Stimulated activated naive CD8-positive, alpha-beta T cell treated with anti-CD3 and anti-CD28 coated beads, Interleukin-15, amount 100 ng/mL, for 72 hours (primary cell): ENCODE results near the gene CD160.
"Not testable (repeated sequence)": the region's sequence is repeated elsewhere in the genome, so short reads cannot be mapped to it uniquely, and the experiment has no call there.

Experiments used
- ATAC-seq: fragments of 150-1000 bp; cut with Tn5 transposase; 2 replicates; pipeline ENCODE4 v1.10.0; 2021; ENCODE audit warnings: mild to moderate bottlenecking, moderate library complexity
- DNase-seq, 2 donors: peaks; one replicate each; pipeline ENCODE4 v3.0.0; 2021 to 2022
- H3K27ac Mint-ChIP-seq, 2 donors: one replicate each; pipeline ENCODE4 v1.8.0; 2022; ENCODE audit warnings: mild to moderate bottlenecking in 2 of 2, mixed read lengths in 2 of 2, moderate library complexity in 2 of 2
- H3K27me3 Mint-ChIP-seq: one replicate; pipeline ENCODE4 v1.8.0; 2022; ENCODE audit warnings: mixed read lengths
- H3K4me1 Mint-ChIP-seq: one replicate; pipeline ENCODE4 v1.8.0; 2022; ENCODE audit warnings: mild to moderate bottlenecking, mixed read lengths
- H3K4me3 Mint-ChIP-seq, 2 donors: one replicate each; pipeline ENCODE4 v1.8.0; 2022; ENCODE audit warnings: mild to moderate bottlenecking in 2 of 2, mixed read lengths in 2 of 2, moderate library complexity in 1 of 2
- H3K9me3 Mint-ChIP-seq, 2 donors: one replicate each; pipeline ENCODE4 v1.8.0; 2022; ENCODE audit warnings: mixed read lengths in 2 of 2

CD160 gene

DNA sequence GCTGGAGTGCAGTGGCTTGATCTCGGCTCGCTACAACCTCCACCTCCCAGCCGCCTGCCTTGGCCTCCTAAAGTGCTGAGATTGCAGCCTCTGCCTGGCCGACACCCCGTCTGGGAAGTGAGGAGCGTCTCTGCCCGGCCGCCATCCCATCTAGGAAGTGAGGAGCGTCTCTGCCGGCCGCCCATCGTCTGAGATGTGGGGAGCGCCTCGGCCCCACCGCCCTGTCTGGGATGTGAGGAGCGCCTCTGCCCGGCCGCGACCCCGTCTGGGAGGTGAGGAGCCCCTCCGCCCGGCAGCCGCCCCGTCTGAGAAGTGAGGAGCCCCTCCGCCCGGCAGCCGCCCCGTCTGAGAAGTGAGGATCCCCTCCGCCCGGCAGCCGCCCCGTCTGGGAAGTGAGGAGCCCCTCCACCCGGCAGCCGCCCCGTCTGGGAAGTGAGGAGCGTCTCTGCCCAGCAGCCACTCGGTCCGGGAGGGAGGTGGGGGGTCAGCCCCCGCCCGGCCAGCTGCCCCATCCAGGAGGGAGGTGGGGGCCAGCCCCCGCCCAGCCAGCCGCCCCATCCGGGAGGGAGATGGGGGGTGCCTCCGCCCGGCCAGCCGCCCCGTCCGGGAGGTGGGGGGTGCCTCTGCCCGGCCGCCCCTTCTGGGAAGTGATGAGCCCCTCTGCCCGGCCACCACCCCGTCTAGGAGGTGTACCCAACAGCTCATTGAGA is 45.1 kb downstream of the CD160 start:
- not testable (repeated sequence) for H3K4me3 Mint-ChIP-seq, H3K4me1 Mint-ChIP-seq, H3K9me3 Mint-ChIP-seq, ATAC-seq, DNase-seq, H3K27me3 Mint-ChIP-seq
- H3K27ac Mint-ChIP-seq = peak overlapping the region in 1 of 2 donors; percentile 83

DNA sequence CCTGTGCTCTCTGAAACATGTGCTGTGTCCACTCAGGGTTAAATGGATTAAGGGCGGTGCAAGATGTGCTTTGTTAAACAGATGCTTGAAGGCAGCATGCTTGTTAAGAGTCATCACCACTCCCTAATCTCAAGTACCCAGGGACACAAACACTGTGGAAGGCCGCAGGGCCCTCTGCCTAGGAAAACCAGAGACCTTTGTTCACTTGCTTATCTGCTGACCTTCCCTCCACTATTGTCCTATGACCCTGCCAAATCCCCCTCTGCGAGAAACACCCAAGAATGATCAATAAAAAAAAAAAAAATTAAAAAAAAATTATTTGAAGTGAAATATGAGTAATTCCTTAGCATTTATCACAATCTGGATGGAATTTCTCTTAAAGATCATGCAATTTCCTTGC is 45.8 kb downstream of the CD160 start:
- ATAC-seq, H3K27ac Mint-ChIP-seq: not testable (repeated sequence)

DNA sequence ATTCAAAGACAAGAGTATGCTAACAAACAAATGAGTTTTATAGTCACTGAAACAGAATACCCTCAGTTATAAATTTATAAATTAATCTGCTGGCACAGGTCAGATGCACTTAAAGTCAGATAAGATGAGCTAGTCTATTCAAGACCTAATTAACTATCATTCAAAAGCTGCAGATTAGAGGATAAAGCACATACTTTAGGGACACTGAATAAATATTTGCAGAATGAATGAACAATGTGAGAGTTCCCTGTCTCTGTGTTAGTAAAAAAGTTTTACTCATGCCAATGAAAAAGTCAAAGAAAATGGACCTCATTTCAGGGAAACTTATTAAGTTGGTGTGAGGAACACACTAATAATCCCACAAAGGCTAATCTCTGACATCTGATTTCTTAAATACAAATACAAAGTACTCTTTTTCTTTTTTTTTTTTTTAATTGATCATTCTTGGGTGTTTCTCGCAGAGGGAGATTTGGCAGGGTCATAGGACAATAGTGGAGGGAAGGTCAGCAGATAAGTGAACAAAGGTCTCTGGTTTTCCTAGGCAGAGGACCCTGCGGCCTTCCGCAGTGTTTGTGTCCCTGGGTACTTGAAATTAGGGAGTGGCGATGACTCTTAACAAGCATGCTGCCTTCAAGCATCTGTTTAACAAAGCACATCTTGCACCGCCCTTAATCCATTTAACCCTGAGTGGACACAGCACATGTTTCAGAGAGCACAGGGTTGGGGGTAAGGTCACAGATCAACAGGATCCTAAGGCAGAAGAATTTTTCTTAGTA is 46.5 kb downstream of the CD160 start:
- H3K4me3 Mint-ChIP-seq, H3K9me3 Mint-ChIP-seq, DNase-seq, H3K4me1 Mint-ChIP-seq, H3K27ac Mint-ChIP-seq, ATAC-seq, H3K27me3 Mint-ChIP-seq: not testable (repeated sequence)

More for the DNA sequence above, 45.8 kb downstream of the CD160 start:
- not testable (repeated sequence) for H3K27me3 Mint-ChIP-seq, H3K4me1 Mint-ChIP-seq, H3K9me3 Mint-ChIP-seq, DNase-seq, H3K4me3 Mint-ChIP-seq

DNA sequence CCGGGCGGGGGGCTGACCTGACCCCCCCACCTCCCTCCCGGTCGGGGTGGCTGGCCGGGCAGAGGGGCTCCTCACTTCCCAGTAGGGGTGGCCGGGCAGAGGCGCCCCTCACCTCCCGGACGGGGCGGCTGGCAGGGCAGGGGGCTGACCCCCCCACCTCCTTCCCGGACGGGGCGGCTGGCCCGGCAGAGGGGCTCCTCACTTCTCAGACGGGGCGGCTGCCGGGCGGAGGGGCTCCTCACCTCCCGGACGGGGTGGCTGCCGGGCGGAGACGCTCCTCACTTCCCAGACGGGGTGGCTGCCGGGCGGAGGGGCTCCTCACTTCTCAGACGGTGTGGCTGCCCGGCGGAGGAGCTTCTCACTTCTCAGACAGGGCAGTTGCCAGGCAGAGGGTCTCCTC is 47.6 kb downstream of the CD160 start:
- not testable (repeated sequence) for H3K27ac Mint-ChIP-seq, H3K4me3 Mint-ChIP-seq, H3K9me3 Mint-ChIP-seq, DNase-seq, ATAC-seq, H3K27me3 Mint-ChIP-seq
- H3K4me1 Mint-ChIP-seq = peaks cover 10% of the 10 kb centered on the region

DNA sequence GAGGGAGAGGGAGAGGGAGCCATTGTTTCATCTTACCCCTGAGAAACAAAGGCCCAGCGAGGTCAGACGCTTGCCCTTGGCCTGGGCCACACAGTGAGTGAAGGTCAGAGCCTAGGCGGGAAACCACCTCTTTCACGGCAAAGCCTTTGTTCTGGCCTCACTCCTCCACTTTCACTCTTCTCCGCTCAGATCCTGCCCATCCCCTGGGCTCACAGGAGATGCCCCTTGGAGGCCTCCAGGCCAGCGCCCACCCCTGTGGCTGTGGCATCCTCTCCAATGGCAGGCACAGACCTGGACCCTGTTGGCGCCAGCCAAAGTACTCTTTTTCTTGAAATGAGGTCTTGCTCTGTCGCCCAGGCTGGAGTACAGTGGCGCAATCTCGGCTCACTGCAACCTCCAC is 48.7 kb downstream of the CD160 start:
- not testable (repeated sequence) for ATAC-seq, H3K27ac Mint-ChIP-seq

DNA sequence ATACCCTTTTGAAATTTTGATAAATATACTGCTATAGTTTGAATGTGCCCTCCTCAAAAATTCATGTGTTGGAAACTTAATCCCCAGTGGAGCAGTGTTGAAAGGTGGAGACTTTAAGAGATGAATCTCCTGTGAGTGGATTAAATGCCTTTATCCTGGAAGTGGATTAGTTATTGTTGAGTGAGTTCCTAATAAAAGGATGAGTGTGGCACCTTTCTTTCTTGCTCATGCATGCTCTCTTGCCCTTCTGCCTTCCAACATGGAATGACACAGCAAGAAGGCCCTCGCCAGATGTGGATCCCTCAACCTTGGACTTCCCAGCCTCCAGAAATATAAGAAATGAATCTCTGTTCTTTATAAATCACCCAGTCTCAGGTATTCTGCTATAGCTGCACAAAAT is 51.8 kb downstream of the CD160 start:
- H3K27me3 Mint-ChIP-seq = no peaks in the 10 kb centered on the region
- no peak for DNase-seq
- H3K9me3 Mint-ChIP-seq = no peaks in the 10 kb centered on the region
- no peak for ATAC-seq
- peaks cover 37% of the 10 kb centered on the region for H3K4me1 Mint-ChIP-seq
- H3K27ac Mint-ChIP-seq = peak overlapping the region in 1 of 2 donors; percentile 6
- no peak overlapping the region for H3K4me3 Mint-ChIP-seq

More for the DNA sequence above, 48.7 kb downstream of the CD160 start:
- peaks cover 21% of the 10 kb centered on the region for H3K4me1 Mint-ChIP-seq
- not testable (repeated sequence) for H3K4me3 Mint-ChIP-seq, DNase-seq, H3K9me3 Mint-ChIP-seq, H3K27me3 Mint-ChIP-seq

DNA sequence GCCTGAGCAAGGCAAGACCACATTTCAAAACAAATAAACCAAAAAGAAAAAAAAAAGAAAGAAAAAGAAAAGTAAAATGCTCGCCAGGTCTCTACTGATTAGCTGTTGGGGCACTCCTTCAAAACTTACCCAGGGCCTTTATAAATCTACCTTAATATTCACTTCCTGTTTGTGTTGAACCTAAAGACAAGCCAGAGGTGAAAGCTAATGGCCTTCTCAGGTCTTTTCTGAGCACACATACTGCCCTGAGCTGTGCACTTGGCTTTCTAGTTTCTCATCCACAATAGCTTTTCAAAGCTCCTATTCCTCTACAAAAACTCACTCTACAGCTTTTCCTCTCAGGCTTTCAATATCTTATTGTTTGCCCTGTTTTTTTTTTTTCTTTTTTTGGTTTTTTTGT is 54.1 kb downstream of the CD160 start:
- Mint-ChIP-seq H3K9me3 (no peaks in the 10 kb centered on the region), H3K27me3 (no peaks in the 10 kb centered on the region), H3K27ac (peak overlapping the region; percentile 49 to 74), H3K4me1 (peaks cover 37% of the 10 kb centered on the region), H3K4me3 (no peak overlapping the region)
- no peak for ATAC-seq
- DNase-seq = no peak

DNA sequence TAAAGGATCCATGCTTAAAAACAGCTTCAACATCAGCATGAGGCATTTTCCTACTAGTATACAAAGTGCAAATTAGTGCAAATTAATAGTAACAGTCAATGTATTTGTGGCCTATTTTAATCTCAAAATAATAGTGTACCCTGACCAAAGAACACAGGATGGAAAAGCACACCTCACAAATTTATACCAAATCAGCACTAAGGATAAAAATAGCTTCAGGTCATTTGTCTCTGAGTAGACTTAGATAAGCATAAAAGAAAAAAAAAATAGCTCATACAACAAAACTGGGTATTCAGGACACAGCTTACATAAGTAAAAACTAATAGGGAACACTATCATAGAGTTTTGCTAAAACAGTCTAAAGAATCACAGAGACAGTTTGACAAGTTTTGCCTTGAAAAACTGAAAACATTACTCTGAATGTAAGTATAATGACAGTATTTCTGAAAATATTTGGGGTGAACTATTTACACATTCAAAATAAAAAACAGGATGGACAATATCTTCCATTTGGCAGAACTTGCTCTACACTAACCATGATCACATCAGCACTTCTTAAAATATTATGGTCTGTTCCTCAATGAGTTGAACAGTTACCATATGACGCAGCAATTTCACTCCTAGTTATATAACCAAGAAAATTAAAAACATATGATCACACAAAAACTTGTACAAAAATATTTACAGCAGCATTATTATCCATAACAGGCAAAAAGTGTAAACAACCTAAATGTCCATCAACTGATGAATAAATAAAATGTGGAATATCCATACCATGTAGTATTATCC is 58.3 kb downstream of the CD160 start:
- Mint-ChIP-seq H3K9me3 (no peaks in the 10 kb centered on the region), H3K4me1 (peaks cover 26% of the 10 kb centered on the region), H3K4me3 (no peak overlapping the region), H3K27ac (no peak overlapping the region), H3K27me3 (no peaks in the 10 kb centered on the region)
- ATAC-seq (no peak), DNase-seq (no peak)

DNA sequence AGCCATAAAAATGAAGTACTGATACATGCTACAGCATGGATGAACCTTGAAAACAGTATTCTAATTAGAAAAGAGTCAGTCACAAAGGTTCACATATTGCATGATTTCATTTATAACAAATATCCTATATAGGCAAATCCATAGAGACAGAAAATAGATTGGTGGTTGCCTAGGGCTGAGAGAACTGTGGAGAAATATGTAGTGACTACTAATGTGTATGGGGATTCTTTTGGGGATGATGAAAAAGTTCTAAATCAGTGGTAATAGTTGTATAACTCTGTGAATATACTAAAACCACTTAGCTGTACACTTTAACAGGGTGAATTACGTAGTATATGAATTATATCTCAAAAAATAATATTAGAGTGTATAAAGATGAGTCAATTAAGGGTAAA is 58.8 kb downstream of the CD160 start:
- ATAC-seq (no peak), DNase-seq (no peak)
- no peak overlapping the region for H3K4me3 Mint-ChIP-seq
- no peak overlapping the region for H3K27ac Mint-ChIP-seq
- H3K4me1 Mint-ChIP-seq = peaks cover 22% of the 10 kb centered on the region
- no peaks in the 10 kb centered on the region for H3K9me3 Mint-ChIP-seq
- no peaks in the 10 kb centered on the region for H3K27me3 Mint-ChIP-seq

DNA sequence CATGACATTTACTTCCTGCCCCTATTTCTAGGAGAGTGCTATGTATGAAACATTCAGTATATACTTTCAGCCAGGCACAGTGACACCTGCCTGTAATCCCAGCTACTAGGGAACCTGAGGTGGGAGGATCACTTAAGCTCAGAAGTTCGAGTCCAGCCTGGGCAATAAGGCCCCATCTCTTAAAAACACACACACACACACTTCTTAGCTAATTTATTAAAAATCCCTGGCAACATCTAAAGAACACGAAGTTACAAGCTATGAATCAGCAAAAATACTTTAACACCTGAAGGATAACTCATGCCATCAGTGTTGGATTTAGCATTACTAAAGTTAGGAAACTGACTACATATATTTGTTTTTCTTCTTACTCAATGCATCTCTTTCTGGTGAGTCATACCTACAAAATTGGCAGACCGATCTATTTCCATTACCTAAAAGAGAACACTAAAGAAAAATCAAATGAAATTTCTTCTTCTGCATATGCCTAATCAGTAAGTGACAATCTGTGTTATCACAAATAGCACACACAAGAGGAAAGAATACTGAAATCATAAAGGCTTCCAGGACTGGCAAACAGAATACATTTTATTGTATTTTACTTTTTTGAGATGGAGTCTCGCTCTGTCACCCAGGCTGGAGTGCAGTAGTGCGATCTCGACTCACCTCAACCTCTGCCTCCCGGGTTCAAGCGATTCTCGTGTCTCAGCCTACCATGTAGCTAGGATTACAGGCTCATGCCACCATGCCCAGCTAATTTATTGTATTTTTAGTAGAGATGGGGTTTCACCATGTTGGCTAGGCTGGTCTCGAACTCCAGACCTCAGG is 63.2 kb downstream of the CD160 start:
- peaks cover 34% of the 10 kb centered on the region for H3K4me1 Mint-ChIP-seq
- H3K9me3 Mint-ChIP-seq = no peaks in the 10 kb centered on the region
- DNase-seq (no peak), ATAC-seq (no peak)
- no peaks in the 10 kb centered on the region for H3K27me3 Mint-ChIP-seq
- no peak overlapping the region for H3K4me3 Mint-ChIP-seq
- peak overlapping the region in 1 of 2 donors; percentile 19 for H3K27ac Mint-ChIP-seq

DNA sequence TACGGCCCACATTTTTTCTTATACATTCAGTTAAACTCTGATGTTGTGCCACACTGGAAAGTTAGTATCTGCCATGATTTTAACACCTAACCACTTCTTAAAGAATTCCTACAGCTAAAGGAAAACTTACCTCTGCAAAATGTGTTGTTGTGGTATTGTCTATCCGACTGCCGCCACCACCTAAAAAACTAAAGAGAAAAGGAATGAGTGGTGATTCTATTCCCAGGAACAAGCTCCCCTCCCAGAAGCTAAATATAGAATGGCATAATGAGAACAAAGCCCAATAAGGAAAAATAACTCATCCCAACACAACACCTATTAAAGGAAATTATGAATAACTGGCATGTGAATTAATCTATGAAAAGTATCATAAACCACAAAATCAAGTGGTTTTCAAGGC is 65.1 kb downstream of the CD160 start:
- Mint-ChIP-seq H3K27ac (peak overlapping the region in 1 of 2 donors; percentile 30), H3K4me3 (no peak overlapping the region), H3K4me1 (peaks cover 34% of the 10 kb centered on the region), H3K27me3 (no peaks in the 10 kb centered on the region), H3K9me3 (no peaks in the 10 kb centered on the region)
- ATAC-seq (no peak), DNase-seq (no peak)

DNA sequence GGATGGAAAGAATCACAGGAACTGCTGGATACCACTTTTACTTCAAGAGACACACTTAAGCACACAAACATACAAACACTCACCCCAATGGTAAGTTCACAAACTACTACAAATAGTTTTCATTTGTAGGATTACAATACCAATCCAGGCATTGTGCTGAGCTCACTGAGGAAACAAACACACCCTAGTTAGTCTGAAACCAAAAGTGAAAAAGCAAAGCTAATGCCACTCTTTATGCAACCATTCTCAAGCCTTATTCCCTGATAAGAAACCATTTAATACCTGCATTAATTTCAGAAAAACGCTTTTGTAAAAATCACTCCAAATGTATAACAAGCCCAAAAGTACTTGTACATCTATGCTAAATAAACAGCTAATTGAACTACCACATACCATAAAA is 66.2 kb downstream of the CD160 start:
- H3K9me3 Mint-ChIP-seq = no peaks in the 10 kb centered on the region
- ATAC-seq (peak; percentile 70), DNase-seq (no peak)
- peak overlapping the region; percentile 71 to 76 for H3K4me3 Mint-ChIP-seq
- peaks cover 34% of the 10 kb centered on the region for H3K4me1 Mint-ChIP-seq
- no peaks in the 10 kb centered on the region for H3K27me3 Mint-ChIP-seq
- peak overlapping the region in 1 of 2 donors; percentile 48 for H3K27ac Mint-ChIP-seq

DNA sequence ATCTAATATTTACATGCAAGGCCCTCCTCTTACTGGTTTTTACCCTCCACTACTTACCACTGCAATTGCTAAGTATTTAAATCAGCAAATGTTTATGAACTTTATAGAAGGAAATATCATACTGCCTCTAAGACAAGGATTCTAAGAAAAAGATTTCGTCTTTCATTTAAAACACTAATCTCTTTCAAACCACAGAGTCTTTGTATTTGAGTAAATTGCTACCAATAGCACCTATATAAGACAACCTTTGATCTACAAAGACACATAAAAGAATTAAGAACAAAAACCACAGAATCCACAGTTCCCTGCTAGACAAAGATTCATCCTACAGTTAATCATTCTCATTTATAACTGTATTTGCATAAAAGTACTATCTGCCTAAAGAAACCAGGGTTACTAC is 67.0 kb downstream of the CD160 start:
- H3K4me3 Mint-ChIP-seq = peak overlapping the region; percentile 71 to 76
- DNase-seq (no peak), ATAC-seq (peak; percentile 93)
- H3K27me3 Mint-ChIP-seq = no peaks in the 10 kb centered on the region
- no peaks in the 10 kb centered on the region for H3K9me3 Mint-ChIP-seq
- peak overlapping the region; percentile 48 to 71 for H3K27ac Mint-ChIP-seq
- H3K4me1 Mint-ChIP-seq = peaks cover 34% of the 10 kb centered on the region

DNA sequence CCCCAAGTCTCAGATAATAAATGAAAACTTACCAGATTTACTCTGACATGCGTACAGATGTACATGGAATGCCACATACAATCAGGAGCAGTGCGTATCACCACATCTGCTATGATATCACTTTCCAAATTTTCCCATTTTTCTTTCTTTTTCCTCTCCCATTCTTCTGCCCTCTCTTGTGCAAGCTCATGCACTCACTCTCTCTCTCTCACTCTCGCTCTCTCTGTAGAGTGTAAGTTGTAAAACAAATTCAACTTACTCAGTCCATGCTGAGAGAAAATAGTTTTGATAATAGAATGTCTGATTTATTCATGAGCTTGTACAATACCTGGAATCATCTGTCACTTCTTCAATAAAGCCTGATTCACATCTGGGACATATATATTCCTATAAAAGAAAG is 69.3 kb downstream of the CD160 start:
- ATAC-seq = no peak
- DNase-seq = no peak
- no peak overlapping the region for H3K27ac Mint-ChIP-seq
- H3K9me3 Mint-ChIP-seq = no peaks in the 10 kb centered on the region
- peaks cover 34% of the 10 kb centered on the region for H3K4me1 Mint-ChIP-seq
- no peak overlapping the region for H3K4me3 Mint-ChIP-seq
- H3K27me3 Mint-ChIP-seq = no peaks in the 10 kb centered on the region
